ENCODE results near the gene RAB44.

The RAB44 gene

GRCh38 chr6:36668591-36668990, 29.0 kb upstream of the RAB44 start:
- DNase-seq = no peak

- DNase-seq = no peak
These were observed 28.6 kb upstream of the RAB44 start for GRCh38 chr6:36669002-36669401.

GRCh38 chr6:36670271-36670670, 27.4 kb upstream of the RAB44 start:
- DNase-seq = no peak

- no peak for DNase-seq
These were observed 25.8 kb upstream of the RAB44 start for GRCh38 chr6:36671687-36672375.

- DNase-seq = no peak
These were observed 23.7 kb upstream of the RAB44 start for GRCh38 chr6:36673882-36674281.

- no peak for DNase-seq
These were observed 22.7 kb upstream of the RAB44 start for GRCh38 chr6:36674942-36675341.

- no peak for DNase-seq
These were observed 21.2 kb upstream of the RAB44 start for GRCh38 chr6:36676141-36677058.

- no peak for DNase-seq
These were observed 20.4 kb upstream of the RAB44 start for GRCh38 chr6:36677059-36677749.

- DNase-seq = peak; percentile 9
These were observed 19.7 kb upstream of the RAB44 start for GRCh38 chr6:36677753-36678487.

- DNase-seq = peak; percentile 85
These were observed 19.1 kb upstream of the RAB44 start, which contains the start of gene CDKN1A for GRCh38 chr6:36678488-36679042. Gene CDKN1A, plus strand, starts transcription at chr6:36678714. Its CDS starts 5,388 bp downstream, at chr6:36684102.

- peak; percentile 46 for DNase-seq
These were observed 18.4 kb upstream of the RAB44 start for GRCh38 chr6:36679043-36679833.

- DNase-seq = peak; percentile 90
These were observed 15.1 kb upstream of the RAB44 start for GRCh38 chr6:36682328-36683144.

GRCh38 chr6:36683145-36683655, 14.4 kb upstream of the RAB44 start:
- no peak for DNase-seq

GRCh38 chr6:36683656-36684446, 13.8 kb upstream of the RAB44 start:
- DNase-seq = peak; percentile 4

- no peak for DNase-seq
These were observed 13.2 kb upstream of the RAB44 start for GRCh38 chr6:36684447-36684812.

- no peak for DNase-seq
These were observed 12.3 kb upstream of the RAB44 start for GRCh38 chr6:36685166-36685924.

GRCh38 chr6:36685926-36686667, 11.5 kb upstream of the RAB44 start:
- peak; percentile 17 for DNase-seq

Measured in CD4-positive, alpha-beta T cell treated with Interleukin-17A for 1 hour (primary cell).